Body of pancreas (tissue), 4 donors: ENCODE data around the gene LHCGR.

Experiments
- POLR2A ChIP-seq, 3 donors: fragments of 450-650 bp; IDR thresholded peaks; one replicate each; pipeline ENCODE4 v1.6.1; 2016; ENCODE audit warnings: antibody characterized with exemption in 3 of 3, mild to moderate bottlenecking in 2 of 3
- TF ChIP-seq, protein P1 (sequence below), 7 experiments: fragments of 450-650 bp in 4 of 7; fragments of 200-600 bp in 3 of 7; sonication (generic) in 3 of 7; IDR thresholded peaks; one replicate each; pipeline ENCODE4 v1.5.1; 2016 to 2019; ENCODE audit warnings: antibody characterized with exemption in 7 of 7

DNA sequence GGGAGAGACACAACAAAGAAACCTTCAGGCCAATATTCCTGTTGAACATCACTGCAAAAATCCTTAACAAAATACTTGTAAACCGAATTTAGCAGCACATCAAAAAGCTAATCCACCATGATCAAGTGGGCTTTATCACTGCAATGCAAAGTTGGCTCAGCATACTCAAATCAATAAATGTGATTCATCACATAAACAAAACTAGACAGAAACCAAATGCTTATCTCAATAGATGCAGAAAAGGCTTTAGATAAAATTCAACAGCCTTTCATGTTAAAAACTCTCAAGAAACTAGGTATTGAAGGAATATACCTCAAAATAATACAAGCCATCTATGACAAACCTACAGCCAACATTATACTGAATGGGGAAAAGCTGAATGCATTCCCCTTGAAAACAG lies 117.3 kb downstream of the LHCGR start:
- TF ChIP-seq, protein P1, sequence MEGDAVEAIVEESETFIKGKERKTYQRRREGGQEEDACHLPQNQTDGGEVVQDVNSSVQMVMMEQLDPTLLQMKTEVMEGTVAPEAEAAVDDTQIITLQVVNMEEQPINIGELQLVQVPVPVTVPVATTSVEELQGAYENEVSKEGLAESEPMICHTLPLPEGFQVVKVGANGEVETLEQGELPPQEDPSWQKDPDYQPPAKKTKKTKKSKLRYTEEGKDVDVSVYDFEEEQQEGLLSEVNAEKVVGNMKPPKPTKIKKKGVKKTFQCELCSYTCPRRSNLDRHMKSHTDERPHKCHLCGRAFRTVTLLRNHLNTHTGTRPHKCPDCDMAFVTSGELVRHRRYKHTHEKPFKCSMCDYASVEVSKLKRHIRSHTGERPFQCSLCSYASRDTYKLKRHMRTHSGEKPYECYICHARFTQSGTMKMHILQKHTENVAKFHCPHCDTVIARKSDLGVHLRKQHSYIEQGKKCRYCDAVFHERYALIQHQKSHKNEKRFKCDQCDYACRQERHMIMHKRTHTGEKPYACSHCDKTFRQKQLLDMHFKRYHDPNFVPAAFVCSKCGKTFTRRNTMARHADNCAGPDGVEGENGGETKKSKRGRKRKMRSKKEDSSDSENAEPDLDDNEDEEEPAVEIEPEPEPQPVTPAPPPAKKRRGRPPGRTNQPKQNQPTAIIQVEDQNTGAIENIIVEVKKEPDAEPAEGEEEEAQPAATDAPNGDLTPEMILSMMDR (IDR thresholded peaks at IDR 0.05): no peak
- no peak for TF ChIP-seq POLR2A (IDR thresholded peaks at IDR 0.05)
